Posterior cingulate gyrus (tissue), 11 donors: ENCODE data around the gene TIMM13.

Experiments
- DNase-seq, 10 donors: peaks; one replicate each; pipeline versions ENCODE4 v3.0.0 to v3.0.0-alpha.2; 2020 to 2021; ENCODE audit warnings: mixed read lengths in 3 of 10
- intact Hi-C: fragments of 100-400 bp; cut with DNase I; formaldehyde crosslinking; loops from one replicate; pipeline ENCODE4 v1.15.1; 2023

TIMM13 gene

DNA sequence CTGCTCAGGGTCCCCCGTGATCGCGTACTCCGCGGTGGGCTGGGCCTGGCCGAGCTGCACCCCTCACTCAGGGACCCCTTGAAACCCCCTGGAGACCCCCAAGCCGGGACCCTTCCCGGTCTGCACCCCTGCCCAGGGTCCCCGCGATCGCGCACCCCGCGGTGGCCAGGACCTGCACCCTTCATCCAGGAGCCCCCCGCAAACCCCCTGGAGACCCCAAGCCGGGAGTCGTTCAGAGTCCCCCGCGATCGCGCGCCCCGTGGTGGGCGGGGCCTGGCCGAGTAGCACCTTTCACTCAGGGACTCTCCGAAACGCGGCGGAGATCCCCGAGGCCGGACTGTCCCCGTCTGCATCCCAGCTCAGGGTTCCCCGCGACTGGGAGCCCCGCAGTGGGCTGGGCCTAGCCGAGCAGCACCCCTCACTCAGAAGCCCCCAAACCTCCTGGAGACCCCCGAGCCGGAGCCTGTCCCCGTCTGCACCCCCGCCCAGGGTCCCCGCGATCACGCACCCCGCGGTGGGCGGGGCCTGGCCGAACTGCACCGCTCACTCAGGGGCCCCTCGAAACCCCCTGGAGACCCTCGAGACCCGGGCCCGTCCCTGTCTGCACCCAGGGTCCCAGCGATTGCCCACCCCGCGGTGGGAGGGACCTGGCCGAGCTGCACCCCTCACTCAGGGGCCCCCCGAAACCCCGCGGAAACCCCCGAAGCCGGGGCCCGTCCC, 28.6 kb upstream of the TIMM13 start:
- intact Hi-C loops: no loop called here

DNA sequence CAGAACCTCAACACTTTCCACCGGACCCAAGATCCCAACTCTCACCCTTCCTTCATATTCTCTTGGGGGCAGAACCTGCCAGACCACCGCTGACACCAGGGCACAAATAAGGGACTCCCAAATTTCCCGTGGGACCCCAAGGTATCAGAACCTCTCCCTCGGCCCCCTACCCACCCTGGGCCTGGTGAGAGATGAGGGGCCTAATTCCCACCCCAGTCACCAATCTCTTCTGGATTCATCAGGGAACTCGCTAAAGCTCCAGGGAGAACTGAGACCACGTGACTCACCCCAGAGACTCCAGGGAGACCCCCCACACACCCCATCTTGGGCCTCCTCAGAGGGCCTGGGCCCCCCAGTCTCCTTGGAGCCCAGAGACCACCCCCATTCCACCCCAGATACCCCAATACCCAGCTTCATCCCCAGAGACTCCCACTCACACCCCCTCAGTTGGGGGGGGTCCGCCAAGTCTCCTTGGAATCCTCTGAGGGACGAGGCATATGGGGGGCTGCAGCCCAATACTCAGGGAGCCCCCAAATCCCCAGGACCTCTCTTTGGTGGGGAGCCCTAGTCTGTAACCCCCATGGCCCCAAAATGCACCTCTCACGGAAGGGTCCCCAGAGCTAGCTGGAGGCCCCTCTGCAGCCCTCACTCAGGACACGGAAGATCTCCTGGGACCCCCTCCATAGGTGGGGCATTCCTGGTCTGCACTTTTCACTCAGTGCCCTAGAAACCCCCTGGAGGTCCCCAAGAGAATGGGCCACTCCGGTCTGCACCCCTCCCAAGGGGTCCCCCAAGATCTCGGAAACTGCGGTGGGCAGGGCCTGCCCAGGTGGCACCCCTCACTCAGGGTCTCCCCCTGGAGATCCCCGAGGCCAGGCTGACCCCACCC, 27.8 kb upstream of the TIMM13 start:
- intact Hi-C loops: no loop called here
- DNase-seq: no peak

More for the DNA sequence above, 28.6 kb upstream of the TIMM13 start:
- peak in 2 of 10 donors; percentile 77 to 85 for DNase-seq

DNA sequence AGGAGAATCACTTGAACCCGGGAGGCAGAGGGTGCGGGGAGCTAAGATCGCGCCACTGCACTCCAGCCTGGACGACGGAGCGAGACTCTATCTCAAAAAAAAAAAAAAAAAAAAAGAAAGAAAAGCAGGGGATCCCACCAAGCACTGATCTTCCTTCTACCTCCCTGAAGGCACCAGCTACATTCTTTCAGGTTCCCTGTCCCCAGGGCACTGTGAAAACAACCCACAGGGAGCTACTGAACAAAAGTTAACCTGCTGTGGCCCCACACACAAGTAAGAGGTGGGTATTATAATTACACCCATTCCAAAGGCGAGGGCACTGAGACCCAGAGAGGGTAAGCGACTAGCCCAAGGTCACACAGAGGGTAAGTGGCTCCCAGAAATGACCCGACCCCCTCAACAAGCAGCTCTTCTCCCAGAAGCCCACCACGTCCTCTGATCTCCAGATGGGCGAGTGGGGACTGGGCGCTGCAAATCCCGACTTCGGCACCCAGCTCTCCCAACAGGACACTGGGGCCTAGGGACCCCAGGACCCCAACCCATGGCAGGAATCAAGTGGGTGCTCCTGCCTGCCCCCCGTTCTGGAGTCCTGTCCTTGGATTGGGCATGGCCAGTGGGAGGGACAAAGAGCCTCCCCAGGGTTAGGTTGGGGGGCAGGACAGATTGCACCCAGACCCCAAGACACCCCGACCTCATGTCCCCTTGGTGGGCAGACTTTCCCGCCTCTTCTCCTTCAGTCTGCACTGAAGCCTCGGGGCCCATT, 27.0 kb upstream of the TIMM13 start:
- DNase-seq: no peak
- intact Hi-C loops: no loop called here

DNA sequence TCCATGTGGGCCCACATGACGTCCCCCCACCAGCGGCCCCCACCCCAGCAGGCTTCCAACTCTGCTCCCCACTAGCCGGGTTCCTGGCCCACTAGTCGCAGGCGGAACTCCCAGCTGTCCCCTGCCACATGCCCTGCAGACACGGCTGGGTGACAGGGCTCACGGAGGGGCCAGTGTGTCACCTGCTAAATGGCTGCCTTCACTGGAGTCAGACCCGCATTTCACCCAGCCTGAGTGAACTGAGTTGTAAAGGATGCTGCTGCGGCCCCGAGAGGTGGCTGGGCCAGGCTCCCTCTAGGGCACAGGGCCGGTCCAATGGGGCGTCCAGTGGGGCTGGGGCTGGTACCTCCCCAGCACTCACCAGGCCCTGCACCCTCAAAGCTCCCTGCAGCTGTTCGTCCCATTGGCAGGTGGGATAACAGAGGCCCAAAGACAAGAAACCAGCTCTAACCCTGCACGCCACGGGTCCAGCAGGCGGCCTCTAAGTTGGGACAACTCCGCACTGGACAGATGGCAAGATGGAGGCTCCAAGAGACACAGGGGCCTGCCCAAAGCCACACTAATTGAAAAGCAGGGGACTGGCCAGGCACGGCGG, 26.1 kb upstream of the TIMM13 start:
- no peak for DNase-seq
- intact Hi-C loops: no loop called here

DNA sequence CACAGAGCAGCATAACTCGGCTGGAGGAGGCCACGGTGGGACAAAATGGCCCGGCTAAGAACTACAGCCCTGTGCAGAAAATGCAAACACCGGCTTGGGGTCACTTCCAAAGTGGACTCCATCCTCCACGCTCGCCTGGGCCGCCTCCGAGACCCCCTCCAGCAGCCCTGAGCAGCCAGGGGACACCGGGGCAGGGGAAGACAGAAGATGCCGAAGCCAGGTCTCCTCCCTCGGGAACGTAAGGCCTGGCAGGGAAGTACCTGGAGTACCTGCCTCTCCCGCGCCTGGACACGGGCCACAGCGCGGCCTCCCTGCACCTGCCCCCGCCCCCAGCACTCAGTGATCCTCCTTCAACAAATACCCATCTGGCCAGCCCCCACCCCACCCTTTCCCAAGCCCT, 24.4 kb upstream of the TIMM13 start:
- peak in 1 of 10 donors; percentile 37 for DNase-seq
- intact Hi-C loops: no loop called here

DNA sequence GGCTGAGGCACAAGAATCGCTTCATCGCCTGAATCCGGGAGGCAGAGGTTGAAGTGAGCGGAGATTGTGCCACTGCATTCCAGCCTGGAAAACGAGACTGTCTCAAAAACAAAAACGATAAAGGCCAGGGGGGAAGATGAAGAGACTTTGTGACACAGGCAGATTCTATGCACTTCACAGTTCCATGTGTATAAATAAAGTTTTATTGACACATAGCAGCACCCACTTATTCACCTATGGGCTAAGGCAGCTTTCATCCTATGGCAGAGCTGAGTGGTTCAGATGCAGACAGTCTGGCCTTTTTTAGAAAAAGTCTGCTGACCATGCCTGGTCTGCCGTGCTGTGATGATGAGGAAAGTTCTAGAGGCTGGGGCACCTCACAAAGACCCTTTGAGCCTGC, 23.8 kb upstream of the TIMM13 start:
- intact Hi-C loops: no loop called here
- no peak for DNase-seq

DNA sequence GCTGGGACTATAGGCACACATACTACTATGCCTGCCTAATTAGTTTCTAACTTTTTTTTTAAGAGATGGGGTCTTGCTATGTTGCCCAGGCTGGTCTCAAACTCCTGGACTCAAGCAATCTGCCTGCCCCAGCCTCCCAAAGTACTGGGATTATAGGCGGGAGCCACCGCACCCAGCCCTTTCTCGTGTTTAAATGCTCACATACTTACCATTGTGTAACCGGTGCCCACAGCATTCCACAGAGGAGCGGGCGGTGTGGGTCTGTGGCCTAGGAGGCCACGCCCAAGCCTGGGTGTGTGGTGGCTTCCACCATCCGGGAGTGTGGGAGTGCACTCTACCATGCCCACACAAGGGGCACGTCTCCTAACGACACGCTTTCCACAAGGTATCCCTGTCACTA, 21.6 kb upstream of the TIMM13 start:
- intact Hi-C loops: no loop called here
- no peak for DNase-seq

DNA sequence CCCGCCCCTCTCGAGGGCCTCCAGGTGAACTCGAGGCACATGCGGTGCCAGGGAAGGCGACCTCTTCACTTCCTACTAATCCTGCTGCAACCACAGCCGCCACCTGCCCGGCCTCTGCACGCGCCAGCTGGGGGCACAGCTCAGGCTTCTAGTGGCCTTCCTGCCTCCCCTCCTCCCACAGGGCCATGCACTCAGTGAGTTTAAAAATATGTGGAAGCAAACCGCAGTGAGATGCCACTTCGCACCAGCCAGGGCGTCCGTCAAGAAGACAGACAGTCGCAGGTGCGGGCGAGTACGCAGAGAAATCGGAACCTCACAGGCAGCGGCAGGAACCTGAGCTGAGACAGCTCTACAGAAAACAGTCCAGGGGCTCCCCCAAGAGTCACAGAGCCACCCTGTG, 19.0 kb upstream of the TIMM13 start:
- no peak for DNase-seq

DNA sequence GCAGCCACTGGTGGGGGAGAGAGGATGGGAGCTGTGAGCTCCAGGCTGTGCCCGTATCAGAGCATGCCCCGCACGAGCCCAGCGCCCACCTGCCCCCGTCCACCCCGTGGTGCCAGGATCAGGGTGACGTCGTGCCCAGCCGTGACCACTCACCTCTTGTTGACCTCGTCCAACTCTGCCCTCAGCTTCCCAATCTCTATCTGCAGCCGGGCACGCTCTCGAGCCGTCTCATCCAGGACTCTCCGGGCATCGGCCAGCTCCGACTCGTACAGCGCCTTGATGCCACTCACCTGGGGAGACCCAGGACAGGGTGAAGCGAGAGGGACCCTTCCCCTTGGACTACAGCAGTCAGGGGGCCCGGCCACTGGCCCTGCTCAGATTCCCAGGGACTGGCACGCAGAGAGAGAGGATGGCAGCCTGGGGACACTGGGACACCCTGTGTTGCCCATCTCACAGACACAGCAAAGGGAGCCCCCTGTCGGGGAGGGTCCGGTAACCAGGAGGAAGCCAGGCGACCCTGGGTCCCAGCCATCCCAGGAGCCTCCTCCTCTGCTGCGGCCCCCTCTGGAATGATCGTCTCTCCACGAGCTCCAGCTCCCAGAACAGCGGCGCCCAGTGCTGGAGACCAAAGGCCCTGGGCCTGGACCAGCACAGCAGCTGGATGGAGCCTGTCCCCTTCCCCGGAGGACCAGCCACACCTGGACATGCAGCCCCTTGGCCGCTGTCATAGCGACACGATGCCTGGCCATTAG, 17.0 kb upstream of the TIMM13 start:
- DNase-seq: peak in 1 of 10 donors; percentile 68
- intact Hi-C loops: no loop called here

More for the DNA sequence above, 19.0 kb upstream of the TIMM13 start:
- intact Hi-C loops: no loop called here

DNA sequence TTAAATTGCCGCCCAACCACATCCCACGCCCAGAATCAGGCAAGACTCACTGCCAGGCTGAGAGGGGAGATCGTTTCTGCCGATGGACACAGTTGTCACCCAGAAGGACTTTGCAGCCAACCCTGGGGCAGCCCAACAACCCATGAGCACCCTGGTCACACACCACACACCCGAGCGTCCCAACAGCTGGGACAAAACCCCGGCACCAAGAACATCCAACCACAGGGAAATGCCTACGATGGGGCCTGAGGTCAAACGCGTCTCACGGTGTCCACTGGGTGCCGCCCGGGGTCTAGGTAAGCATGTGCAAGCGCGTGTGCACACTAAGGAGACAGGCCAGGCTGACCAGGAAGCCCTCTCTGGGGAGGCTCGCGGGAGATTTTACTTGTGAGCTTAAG, 16.4 kb upstream of the TIMM13 start:
- peak in 1 of 10 donors; percentile 52 for DNase-seq
- intact Hi-C loops: no loop called here

DNA sequence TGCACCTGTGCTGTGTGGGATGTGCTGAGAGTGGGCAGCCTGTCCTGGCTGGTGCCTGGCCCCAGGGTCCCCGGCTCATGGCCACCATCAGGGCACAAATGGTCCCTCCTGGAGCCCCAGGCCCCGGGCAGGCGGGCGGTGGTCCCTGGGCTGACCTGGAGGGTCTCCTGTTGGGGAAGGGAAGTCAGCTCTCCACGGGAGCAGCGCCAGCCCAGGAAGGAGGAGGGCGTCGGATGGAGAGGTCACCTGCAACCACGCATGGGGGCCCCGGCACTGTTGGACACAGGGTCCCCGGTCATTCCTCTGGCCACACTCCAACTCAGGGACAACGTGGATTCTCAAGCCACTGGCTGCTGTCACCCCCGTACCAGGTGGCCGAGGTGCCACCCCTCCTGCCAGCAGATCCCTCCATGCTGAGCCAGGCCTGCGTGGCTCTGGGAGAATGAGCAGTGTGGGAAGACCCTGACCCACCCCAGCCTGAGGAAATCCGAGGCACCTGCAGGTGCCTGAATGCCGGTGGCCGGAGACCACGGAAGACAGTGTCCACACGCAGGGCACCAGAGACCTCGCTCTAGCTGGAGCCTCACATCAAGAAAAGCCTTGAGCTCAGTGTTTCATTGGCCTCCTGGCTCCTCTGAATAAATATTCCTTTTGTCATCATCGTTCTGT, 15.9 kb upstream of the TIMM13 start:
- DNase-seq: no peak
- intact Hi-C loops: no loop called here

DNA sequence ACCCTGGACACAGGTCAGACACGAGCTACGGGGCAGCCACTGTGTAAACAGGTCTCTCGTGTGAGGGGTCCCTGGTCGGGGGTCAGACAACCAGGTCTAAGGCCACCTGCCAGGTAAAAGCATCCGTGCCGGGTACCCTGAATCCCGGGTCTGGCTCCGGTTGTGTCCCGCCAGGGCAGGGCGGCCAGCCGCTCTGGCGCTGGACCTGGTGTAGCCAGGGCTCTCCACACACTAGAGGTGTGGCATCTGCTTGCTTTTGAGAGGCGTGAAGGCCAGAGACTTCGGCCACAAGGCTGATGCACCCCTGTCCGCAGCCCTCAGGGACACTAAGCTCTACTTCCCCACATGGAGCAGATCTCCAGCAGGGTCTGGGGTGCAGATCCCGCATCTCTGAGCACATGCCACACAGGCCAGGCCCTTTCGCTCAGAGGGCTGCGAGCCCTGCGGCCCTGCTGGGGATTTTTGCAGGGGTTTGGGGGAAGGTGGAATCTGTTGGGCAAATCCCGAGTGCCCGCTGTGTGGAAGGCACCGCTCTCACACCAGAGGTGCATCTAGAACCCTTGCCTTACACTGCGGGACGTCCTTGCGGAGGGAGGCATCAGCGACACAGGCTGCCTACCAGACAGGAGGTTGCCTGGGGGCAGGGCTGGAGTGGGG, 13.8 kb upstream of the TIMM13 start:
- DNase-seq: peak in 1 of 10 donors; percentile 63
- intact Hi-C loops: no loop called here

DNA sequence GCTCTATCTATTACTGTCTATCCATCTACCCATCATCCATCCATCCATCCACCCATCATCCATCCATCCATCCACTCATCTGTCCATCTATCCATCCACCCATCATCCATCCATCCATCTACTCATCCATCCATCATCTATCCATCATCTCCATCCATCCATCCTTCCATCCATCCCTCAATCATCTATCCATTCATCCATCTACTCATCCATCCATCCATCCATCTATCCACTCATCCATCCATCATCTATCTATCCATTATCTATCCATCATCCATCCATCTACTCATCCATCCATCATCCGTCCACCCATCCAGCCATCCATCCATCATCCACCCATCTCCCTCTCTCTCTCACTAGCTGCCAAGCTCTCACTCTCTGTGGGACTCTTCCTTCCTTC, 13.1 kb upstream of the TIMM13 start:
- DNase-seq: no peak
- intact Hi-C loops: no loop called here

DNA sequence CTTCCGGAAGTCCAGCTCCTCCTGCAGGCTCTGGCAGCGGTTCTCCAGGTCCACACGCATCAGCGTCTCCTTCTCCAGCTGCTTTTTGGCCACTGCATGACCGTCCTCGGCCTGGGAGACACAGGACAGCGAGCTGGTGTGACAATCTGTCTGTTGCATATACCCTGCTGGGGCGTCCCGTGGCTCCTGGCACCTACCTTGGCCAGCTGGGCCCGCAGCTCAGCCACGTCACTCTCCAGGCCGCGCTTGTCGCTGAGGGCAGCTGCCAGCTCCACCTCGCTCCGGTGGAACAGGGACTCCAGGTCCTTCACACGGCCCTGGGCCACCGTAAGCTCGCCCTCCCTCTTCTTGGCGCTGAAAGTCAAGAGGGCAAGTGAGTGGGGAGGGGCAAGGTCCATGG, 10.8 kb upstream of the TIMM13 start:
- intact Hi-C loops: no loop called here
- DNase-seq: no peak

DNA sequence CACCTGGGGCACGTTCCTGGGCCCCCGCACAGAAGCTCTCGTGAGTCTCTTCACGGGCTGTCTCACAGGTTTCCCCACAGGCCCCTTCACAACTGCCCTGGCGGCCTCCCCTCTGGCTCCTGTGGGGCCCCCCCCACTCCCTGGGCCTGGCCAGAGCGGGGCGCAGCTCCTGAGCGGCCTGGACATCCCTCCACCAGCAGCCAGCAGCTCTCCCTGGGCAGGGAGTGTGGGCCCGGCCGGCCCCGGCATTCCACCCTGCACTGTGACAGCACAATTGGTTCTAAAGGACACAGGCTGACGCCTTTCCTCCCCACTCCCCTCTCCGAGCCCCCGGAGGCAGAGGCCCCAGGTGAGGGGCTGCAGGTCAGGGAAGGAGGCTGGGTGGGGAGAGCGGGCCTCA, 9.5 kb upstream of the TIMM13 start:
- intact Hi-C loops: no loop called here
- no peak for DNase-seq

DNA sequence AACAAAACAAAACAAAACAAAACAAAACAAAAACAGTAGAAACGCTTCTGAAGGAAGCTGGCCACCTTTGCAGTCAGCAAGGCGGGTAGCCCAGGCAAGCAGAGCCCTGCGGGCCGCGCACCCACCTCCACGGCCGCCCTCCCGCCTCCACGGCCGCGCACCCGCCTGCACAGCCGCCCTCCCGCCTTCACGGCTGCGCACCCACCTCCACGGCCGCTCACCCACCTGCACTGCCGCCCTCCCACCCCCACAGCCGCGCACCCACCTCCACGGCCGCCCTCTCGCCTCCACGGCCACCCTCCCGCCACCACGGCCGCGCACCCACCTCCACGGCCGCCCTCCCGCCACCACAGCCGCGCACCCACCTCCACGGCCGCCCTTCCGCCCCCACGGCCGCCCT, 9.0 kb upstream of the TIMM13 start:
- no peak for DNase-seq
- intact Hi-C loops: no loop called here

DNA sequence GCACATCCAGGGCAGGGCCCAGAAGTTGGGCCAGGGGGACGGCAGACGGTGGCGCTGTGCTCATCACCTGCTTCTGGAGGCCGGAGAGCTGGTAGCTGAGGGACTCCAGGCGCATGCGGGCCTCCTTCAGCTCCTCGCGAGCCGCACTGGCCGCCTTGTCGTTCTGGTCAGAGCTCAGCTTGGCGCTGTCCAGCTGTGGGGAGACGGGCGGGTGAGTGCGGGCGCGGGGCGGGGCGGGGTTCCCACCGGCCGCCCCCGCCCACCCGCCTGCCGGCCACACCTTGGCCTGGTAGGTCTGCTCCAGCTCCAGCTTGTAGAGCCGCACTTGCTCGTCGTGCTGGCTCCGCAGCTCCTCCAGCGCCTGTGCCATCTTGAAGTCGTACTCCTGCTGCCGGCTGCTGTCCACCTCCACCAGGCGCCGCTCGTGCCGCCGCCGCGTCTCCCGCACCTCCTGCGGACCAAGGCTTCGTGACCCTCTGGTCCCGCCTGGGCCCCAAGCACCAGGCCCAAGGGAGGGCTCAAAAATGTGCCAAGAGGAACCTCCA, 7.4 kb upstream of the TIMM13 start:
- DNase-seq: no peak
- intact Hi-C loops: no loop called here

DNA sequence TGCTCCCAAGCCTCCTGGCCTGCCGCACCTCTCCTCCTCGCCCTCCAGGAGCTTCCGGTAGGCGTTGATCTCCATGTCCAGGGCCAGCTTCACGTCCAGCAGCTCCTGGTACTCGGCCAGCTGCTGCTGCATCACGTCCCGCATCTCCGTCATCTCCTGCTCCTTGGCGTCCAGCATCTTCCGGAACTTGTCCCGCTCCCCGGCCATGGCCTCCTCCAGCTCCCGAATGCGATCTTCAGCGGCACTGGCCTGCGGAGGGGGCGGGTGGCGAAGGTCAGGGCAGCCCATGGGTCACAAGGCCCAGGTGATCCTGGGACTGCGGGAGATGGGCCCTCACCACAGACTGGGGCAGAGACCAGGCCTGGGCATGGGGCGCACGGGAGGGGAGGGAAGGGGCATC, 6.9 kb upstream of the TIMM13 start:
- intact Hi-C loops: no loop called here
- no peak for DNase-seq

DNA sequence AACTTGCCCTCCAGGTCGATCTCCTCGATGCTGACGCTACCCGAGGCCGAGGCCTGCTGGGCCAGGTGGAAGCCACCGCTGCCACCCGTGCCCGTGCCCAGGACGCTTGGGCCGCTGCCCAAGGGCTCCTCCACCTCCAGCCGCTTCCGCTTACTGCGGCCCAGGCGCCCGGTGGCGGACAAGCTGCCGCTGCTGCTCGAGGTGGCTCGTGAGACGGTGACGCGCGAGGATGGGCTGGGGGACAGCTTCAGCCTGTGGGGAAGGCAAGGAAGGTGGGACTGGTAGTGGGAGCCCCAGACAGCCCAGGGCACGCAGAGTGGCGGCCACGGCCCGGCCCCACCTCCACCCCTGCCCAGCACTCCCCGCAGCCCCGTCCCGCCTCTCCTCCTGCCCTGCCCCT, 6.5 kb upstream of the TIMM13 start:
- intact Hi-C loops: no loop called here
- no peak for DNase-seq
